HCT116 (cell line): ENCODE data around the gene HK3. TPM values are rescaled to one million over a fixed set of nuclear protein-coding genes. Genes with fewer than 3 reads are reported as not detected.

Experiments
- ATAC-seq: fragments of 200-7000 bp; cut with Tn5 transposase; 2 replicates; pipeline ENCODE4 v1.9.1; 2020; ENCODE audit warnings: mild to moderate bottlenecking, moderate library complexity
- BruUV-seq: library from RNA; stranded (reverse); fragments of 400-500 nt; replicated peaks from 2 replicates; lab custom pipeline; 2021; lab: Mats Ljungman, UMichigan
- CTCF ChIA-PET: fragments of 300-600 bp; sonication (Branson Sonifier 250); formaldehyde crosslinking; loops from one replicate; lab custom pipeline; 2021; ENCODE audit warnings: antibody characterized with exemption; lab: Charles Lee
- POLR2A ChIA-PET: fragments of 300-600, 350-600 bp; sonication (Branson Sonifier 250); formaldehyde crosslinking; loops from one replicate; lab custom pipeline; 2021; ENCODE audit warnings: antibody characterized with exemption; lab: Charles Lee
- RAD21 ChIA-PET, 2 experiments: fragments of 300-600 bp; sonication (Branson Sonifier 250); formaldehyde crosslinking; loops; one replicate each; lab custom pipeline; 2023; ENCODE audit warnings: low total read pairs in 2 of 2; ENCODE audit not compliant: uncharacterized antibody in 2 of 2, unreplicated experiment in 2 of 2, low non-redundant PET in 1 of 2; lab: Charles Lee
- DNase-seq: peaks from one replicate; pipeline ENCODE4 v3.0.0-alpha.2; 2010; ENCODE audit warnings: low read depth, low spot score
- H2AFZ ChIP-seq: fragments of 200-600 bp; shearing (Covaris generic), sonication (generic); 2 replicates; pipeline ENCODE4 v1.6.1; 2017; ENCODE audit warnings: low read depth, mixed run types, mixed read lengths, antibody characterized with exemption, low read length; ENCODE audit not compliant: poor library complexity, severe bottlenecking
- H3K27ac ChIP-seq: 2 replicates; pipeline ENCODE4 v1.5.1; 2012; ENCODE audit warnings: low read depth, low read length
- H3K27me3 ChIP-seq: fragments of 200-600 bp; sonication (generic); 2 replicates; pipeline ENCODE4 v1.6.1; 2016; ENCODE audit warnings: mixed run types, low read length, mixed read lengths; ENCODE audit not compliant: insufficient read depth
- H3K36me3 ChIP-seq, 2 experiments: fragments of 200-500 bp in 1 of 2; fragments of 200-600 bp in 1 of 2; sonication (Bioruptor generic) in 1 of 2; sonication (generic) in 1 of 2; 2 replicates each; pipeline versions ENCODE4 v1.5.1 to v1.6.1; 2014 to 2016; ENCODE audit warnings: low read length in 2 of 2, inconsistent platforms in 1 of 2, mixed read lengths in 1 of 2, mixed run types in 1 of 2; ENCODE audit not compliant: insufficient read depth in 2 of 2, control insufficient read depth in 1 of 2
- H3K4me1 ChIP-seq, 2 experiments: fragments of 200-600 bp in 1 of 2; sonication (generic) in 1 of 2; 2 replicates each; pipeline versions ENCODE4 v1.5.1 to v1.6.1; 2012 to 2017; ENCODE audit warnings: low read length in 2 of 2, inconsistent platforms in 1 of 2, mild to moderate bottlenecking in 1 of 2, mixed read lengths in 1 of 2, mixed run types in 1 of 2, moderate library complexity in 1 of 2; ENCODE audit not compliant: insufficient read depth in 2 of 2, control insufficient read depth in 1 of 2
- H3K4me2 ChIP-seq: fragments of 200-600 bp; sonication (generic); 2 replicates; pipeline ENCODE4 v1.6.1; 2017; ENCODE audit warnings: mixed run types, low read length, mixed read lengths
- H3K4me3 ChIP-seq, 2 experiments: fragments of 200-600 bp in 1 of 2; sonication (generic) in 1 of 2; replicated peaks in 1 of 2; 2 replicates each; pipeline ENCODE4 v1.5.1; 2011 to 2016; ENCODE audit warnings: low read length in 2 of 2, control low read depth in 1 of 2, low read depth in 1 of 2, mild to moderate bottlenecking in 1 of 2, mixed read lengths in 1 of 2, mixed run types in 1 of 2
- H3K79me2 ChIP-seq: fragments of 200-600 bp; sonication (generic); 2 replicates; pipeline ENCODE4 v1.6.1; 2017; ENCODE audit warnings: mild to moderate bottlenecking, mixed run types, low read length, moderate library complexity, mixed read lengths; ENCODE audit not compliant: insufficient read depth
- H3K9ac ChIP-seq: fragments of 200-600 bp; sonication (generic); 2 replicates; pipeline ENCODE4 v1.6.1; 2016; ENCODE audit warnings: low read length, mixed read lengths
- H3K9me2 ChIP-seq: fragments of 200-600 bp; sonication (generic), shearing (Covaris generic); 2 replicates; pipeline ENCODE4 v1.6.1; 2017; ENCODE audit warnings: mixed run types, mild to moderate bottlenecking, moderate library complexity; ENCODE audit not compliant: insufficient read depth
- H3K9me3 ChIP-seq, 2 experiments: fragments of 200-500 bp in 1 of 2; fragments of 200-600 bp in 1 of 2; sonication (Bioruptor generic) in 1 of 2; sonication (generic) in 1 of 2; 2 replicates each; pipeline ENCODE4 v1.6.1; 2014 to 2017; ENCODE audit warnings: low read length in 2 of 2, mixed read lengths in 2 of 2, inconsistent platforms in 1 of 2, low read depth in 1 of 2, mild to moderate bottlenecking in 1 of 2, mixed run types in 1 of 2, moderate library complexity in 1 of 2; ENCODE audit not compliant: control insufficient read depth in 1 of 2, insufficient read depth in 1 of 2
- H4K20me1 ChIP-seq: fragments of 200-600 bp; sonication (generic), shearing (Covaris generic); 2 replicates; pipeline ENCODE4 v1.6.1; 2017; ENCODE audit warnings: mixed run types, mild to moderate bottlenecking, moderate library complexity; ENCODE audit not compliant: insufficient read depth
- CBX3 ChIP-seq: IDR thresholded peaks from 2 replicates; pipeline ENCODE4 v1.6.1; 2012; ENCODE audit warnings: low read depth
- CEBPB ChIP-seq: IDR thresholded peaks from 2 replicates; pipeline ENCODE4 v1.6.1; 2012; ENCODE audit warnings: low read depth
- CTCF ChIP-seq, 3 experiments: fragments of 200-600 bp in 1 of 3; sonication (generic) in 1 of 3; IDR thresholded peaks in 2 of 3; conservative IDR thresholded peaks in 1 of 3; 2 replicates each; pipeline ENCODE4 v1.5.1; 2012 to 2017; ENCODE audit warnings: low read depth in 2 of 3, low read length in 2 of 3, antibody characterized with exemption in 1 of 3, borderline replicate concordance in 1 of 3, control low read depth in 1 of 3, mild to moderate bottlenecking in 1 of 3, mixed read lengths in 1 of 3, mixed run types in 1 of 3, moderate library complexity in 1 of 3; ENCODE audit not compliant: insufficient read depth in 1 of 3
- EGR1 ChIP-seq: IDR thresholded peaks from 2 replicates; pipeline ENCODE4 v1.6.1; 2012; ENCODE audit warnings: low read depth
- ELF1 ChIP-seq: IDR thresholded peaks from 2 replicates; pipeline ENCODE4 v1.6.1; 2012; ENCODE audit warnings: low read depth, borderline replicate concordance
- EZH2 ChIP-seq: fragments of 200-600 bp; sonication (generic); IDR thresholded peaks from 2 replicates; pipeline ENCODE4 v1.6.1; 2017; ENCODE audit warnings: antibody characterized with exemption, mixed run types
- EZH2phosphoT487 ChIP-seq: fragments of 200-600 bp; IDR thresholded peaks from 2 replicates; pipeline ENCODE4 v1.6.1; 2018; ENCODE audit warnings: antibody characterized with exemption, borderline replicate concordance
- FOSL1 ChIP-seq: IDR thresholded peaks from 2 replicates; pipeline ENCODE4 v1.6.1; 2012; ENCODE audit warnings: low read depth
- JUND ChIP-seq: IDR thresholded peaks from 2 replicates; pipeline ENCODE4 v1.6.1; 2012
- MAX ChIP-seq: IDR thresholded peaks from 2 replicates; pipeline ENCODE4 v1.6.1; 2012
- POLR2AphosphoS5 ChIP-seq: IDR thresholded peaks from 2 replicates; pipeline ENCODE4 v1.6.1; 2011; ENCODE audit warnings: mild to moderate bottlenecking, low read depth, low read length, moderate library complexity
- RAD21 ChIP-seq: IDR thresholded peaks from 2 replicates; pipeline ENCODE4 v1.6.1; 2012; ENCODE audit warnings: low read depth, mild to moderate bottlenecking
- REST ChIP-seq: IDR thresholded peaks from 2 replicates; pipeline ENCODE4 v1.6.1; 2012; ENCODE audit warnings: low read depth
- SIN3A ChIP-seq: IDR thresholded peaks from 2 replicates; pipeline ENCODE4 v1.6.1; 2012; ENCODE audit warnings: low read depth
- SRF ChIP-seq: IDR thresholded peaks from 2 replicates; pipeline ENCODE4 v1.6.1; 2012; ENCODE audit warnings: low read depth
- TCF7L2 ChIP-seq: IDR thresholded peaks from 2 replicates; pipeline ENCODE4 v1.7.0; 2011; ENCODE audit warnings: borderline replicate concordance, inconsistent platforms; ENCODE audit not compliant: insufficient read depth, insufficient read length; ENCODE audit errors: extremely low read depth
- YY1 ChIP-seq: IDR thresholded peaks from 2 replicates; pipeline ENCODE4 v1.6.1; 2011; ENCODE audit warnings: low read length, low read depth, moderate library complexity, mild to moderate bottlenecking; ENCODE audit not compliant: insufficient replicate concordance; ENCODE audit errors: extremely low read depth
- ZBTB33 ChIP-seq: IDR thresholded peaks from 2 replicates; pipeline ENCODE4 v1.6.1; 2011; ENCODE audit warnings: mild to moderate bottlenecking, low read length, moderate library complexity; ENCODE audit not compliant: insufficient replicate concordance; ENCODE audit errors: extremely low read depth
- ZFX ChIP-seq: fragments of 450-650 bp; IDR thresholded peaks from 2 replicates; pipeline ENCODE4 v1.6.1; 2017
- ZNF274 ChIP-seq: fragments of 200-500 bp; sonication (Bioruptor generic); IDR thresholded peaks from 2 replicates; pipeline ENCODE4 v1.6.1; 2014; ENCODE audit warnings: mild to moderate bottlenecking, low read depth, low read length, inconsistent platforms
- intact Hi-C: fragments of 100-400 bp; cut with micrococcal nuclease; formaldehyde crosslinking; loops from 2 replicates; pipeline ENCODE4 v1.10.0; 2022
- total RNA-seq: library from RNA; stranded (reverse); gene quantifications from one replicate; pipeline ENCODE4 v1.2.1, GENCODE V29; 2021; ENCODE audit not compliant: unreplicated experiment

The HK3 gene
- total RNA-seq, 1 experiment from 2014 or later, result 0.30 TPM

- DNase-seq, result no peak
- intact Hi-C loops, result no loop called here
- Histone ChIP-seq H3K36me3 (peaks cover 11 to 18% of the 10 kb centered on the region in 2 experiments; a peak in 3 of 4 replicates), H3K4me1 (no peaks in the 10 kb centered on the region), H3K27ac (no peak overlapping the region), H4K20me1 (0 out of 2 replicates have a peak, but pooled peaks cover 3% of the 10 kb centered on the region), H2AFZ (no peak overlapping the region), H3K9ac (no peak overlapping the region), H3K4me3 (no peak overlapping the region), H3K27me3 (no peaks in the 10 kb centered on the region), H3K9me2 (no peaks in the 10 kb centered on the region), H3K79me2 (peaks cover 18% of the 10 kb centered on the region; the same call in 1 of the 2 replicates), H3K9me3 (no peaks in the 10 kb centered on the region), H3K4me2 (no peak overlapping the region)
- ChIA-PET RAD21 (no interaction called here), POLR2A (no interaction called here), CTCF (no interaction called here)
- no peak for ATAC-seq
- BruUV-seq, result no TSS peak
- TF ChIP-seq SIN3A (no peak), SRF (no peak), POLR2AphosphoS5 (no peak), ZBTB33 (no peak), CEBPB (no peak), ZNF274 (no peak), EZH2phosphoT487 (no peak), ZFX (no peak), ELF1 (no peak), FOSL1 (no peak), REST (no peak), EGR1 (no peak), YY1 (no peak), MAX (no peak), TCF7L2 (no peak), JUND (no peak), EZH2 (no peak), RAD21 (no peak), CTCF (IDR thresholded peaks at IDR 0.05 in 2 of 3, conservative IDR thresholded peaks at IDR 0.05 in 1 of 3; ENCODE audit: borderline replicate concordance in 1 of 3, insufficient read depth in 1 of 3, low read depth in 2 of 3, low read length in 2 of 3) (no peak), CBX3 (no peak)
These were observed 39.3 kb upstream of the HK3 start for GRCh38 chr5:176938472-176938871.
